Measurements from ENCODE around the gene ASAP3.
"Not testable (repeated sequence)": the region's sequence is repeated elsewhere in the genome, so short reads cannot be mapped to it uniquely, and the experiment has no call there.

The ASAP3 gene

DNA sequence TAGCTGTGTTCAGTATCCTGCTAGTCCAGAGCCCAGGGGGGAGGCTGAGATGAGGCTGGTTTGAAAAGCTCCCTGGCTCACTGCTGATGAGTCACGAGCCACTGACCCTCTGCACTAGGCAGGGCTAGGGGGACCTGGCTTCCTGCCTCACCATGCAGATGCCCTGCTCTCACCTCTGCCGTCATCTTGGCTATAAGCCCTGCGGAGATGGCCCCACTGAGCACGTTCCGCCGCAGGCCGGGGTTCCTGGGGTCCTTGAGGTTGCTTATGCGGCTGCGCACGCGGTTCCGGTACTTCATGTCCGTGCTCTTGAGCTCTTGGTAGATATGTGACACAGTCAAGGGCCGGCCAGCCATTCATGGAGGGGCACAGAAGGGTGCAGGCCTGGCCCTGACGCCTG, 90.3 kb downstream of the ASAP3 start:
- no peak for DNase-seq

GRCh38 chr1:23392125-23392855, 91.7 kb downstream of the ASAP3 start:
- no peak for DNase-seq

DNA sequence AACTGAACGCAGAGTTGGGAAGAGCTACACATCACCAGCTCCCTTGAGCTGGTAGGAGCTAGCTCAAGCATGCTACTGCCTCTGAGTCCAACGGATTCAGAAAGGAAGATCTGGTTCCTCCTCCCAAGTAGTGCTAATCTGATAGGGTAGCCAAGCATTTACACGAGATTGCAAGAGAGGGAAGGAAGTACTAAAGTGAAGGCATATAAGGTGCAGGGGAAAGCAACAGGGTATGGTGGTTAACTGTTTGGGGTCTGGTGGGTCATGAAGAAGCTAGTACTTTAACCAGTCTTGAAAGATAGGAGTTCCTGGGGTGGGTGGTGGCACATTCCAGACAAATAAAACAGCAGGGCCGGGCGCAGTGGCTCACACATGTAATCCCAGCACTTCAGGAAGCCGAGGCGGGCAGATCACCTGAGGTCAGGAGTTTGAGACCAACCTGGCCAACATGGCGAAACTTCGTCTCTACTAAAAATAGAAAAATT, 94.1 kb downstream of the ASAP3 start:
- no peak for DNase-seq

GRCh38 chr1:23387494-23387893, 96.5 kb downstream of the ASAP3 start:
- DNase-seq, result no peak

DNA sequence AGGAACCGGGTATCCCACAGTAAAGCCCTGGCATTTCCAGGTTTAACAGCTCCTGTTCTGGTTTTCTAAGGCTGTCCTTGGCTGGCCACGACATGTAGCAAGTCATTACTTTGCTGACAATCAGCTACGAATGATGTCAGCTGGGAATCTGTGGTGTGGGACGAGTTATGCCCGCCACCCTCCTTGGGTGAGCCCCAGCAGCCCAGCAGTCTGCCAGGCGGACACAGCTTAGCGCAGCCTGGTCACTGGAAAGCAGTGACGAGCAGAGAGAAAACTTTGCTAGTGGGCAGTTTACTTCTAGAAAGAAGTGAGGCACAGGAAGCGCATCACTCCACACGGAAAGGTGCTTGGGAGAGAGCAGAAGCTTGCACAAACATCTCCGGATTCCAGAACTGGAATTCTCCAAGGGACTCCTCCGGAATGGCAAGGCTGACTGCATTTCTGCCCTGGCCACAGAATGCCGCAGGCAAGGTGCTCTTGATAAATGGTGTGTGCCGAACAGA, 98.8 kb downstream of the ASAP3 start:
- no peak for DNase-seq

GRCh38 chr1:23384312-23385058, 99.5 kb downstream of the ASAP3 start:
- DNase-seq, result no peak

DNA sequence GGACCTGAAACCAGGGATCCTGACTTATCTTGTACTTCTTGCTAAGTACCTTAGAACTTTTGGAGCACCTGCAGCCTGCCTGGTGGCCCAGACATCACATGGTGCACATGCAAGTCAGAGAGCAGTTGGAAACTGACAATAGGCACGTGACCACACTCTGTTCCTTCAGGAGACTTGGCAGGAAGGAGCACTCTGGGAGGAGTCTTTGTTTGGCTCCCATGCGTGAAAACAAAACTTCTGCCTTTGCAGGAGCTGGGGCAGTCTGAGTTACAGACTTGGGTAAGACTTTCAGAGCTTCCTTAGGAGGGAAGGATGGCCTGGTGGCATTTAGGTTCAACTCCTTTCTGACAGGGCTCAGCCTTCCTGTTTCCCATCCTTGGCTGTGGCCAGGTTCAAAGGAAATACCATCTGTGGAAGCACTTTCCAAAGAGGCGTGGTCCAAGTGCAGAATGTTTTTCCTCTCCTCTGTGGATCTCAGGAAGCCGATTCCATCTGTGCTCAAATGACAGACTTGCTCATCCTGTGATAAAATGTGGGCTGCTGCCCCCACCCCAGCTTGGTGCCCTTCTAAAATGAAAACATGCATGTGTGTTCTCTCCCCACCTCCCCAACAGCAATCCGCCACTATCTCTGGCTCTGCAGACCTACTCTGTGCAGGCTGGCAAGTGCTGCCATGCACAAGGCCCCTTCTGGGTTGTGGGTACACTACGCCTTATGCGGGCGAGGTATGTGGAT, 100.2 kb downstream of the ASAP3 start:
- no peak for DNase-seq

DNA sequence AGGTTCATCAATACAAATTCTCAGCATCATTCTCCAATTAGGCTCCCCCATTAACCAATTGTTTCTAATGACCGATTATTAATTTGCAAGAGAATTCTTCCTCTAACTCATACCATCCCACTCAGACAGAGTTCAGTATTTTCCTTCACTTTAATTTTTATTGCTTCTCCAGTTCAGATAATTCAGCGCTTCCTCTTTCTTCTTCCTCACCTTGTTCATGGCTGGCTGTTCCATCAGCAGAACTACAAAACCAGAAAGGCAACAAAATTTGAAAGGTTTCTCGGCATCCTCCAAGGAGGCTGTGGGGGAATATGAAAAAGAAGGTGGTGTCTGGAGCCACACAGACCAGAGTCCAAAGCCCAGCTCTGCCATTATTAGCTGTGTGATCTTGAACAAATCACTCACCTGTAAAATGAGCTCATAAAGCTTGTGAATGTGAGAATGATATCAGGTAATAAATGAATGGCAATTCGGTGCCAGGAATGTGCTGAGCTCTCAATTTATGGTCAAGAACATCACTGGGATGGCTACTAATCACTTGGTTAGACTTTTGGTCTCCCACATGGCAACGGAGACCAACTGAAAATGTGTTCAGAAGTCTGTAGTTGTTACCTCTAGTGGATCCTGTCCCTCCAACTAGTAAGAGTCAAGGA, 102.6 kb downstream of the ASAP3 start:
- no peak for DNase-seq

DNA sequence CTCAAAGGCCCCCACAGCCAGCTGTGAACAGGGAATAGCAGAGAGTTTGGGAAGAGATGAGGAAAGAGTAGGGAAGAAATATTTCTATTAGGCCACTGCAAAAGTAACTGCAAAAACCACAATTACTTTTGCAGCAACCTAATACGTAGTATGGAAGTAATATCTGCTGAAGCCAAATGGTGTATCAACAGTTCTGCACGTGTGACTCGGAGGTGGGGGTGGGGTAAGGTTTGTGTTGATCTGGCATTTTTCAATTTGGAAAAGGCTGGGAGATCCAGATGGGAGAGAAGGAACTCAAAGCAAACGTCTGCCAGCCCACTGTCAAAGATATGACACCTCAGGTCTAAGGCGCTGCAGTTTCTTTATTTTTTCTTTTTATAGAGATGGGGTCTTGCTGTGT, 103.3 kb downstream of the ASAP3 start:
- DNase-seq, result no peak

- DNase-seq, result not testable (repeated sequence)
Measured at GRCh38 chr1:23380236-23380635, 103.7 kb downstream of the ASAP3 start.

Measured in NCI-H1694 treated with DMSO at 0.1 percent for 48 hours (cell line).